GM10266 (cell line): ENCODE data around the gene L3MBTL4.

Experiments used
- DNase-seq: peaks from one replicate; pipeline ENCODE4 v3.0.0; 2012; ENCODE audit errors: extremely low spot score
- CTCF ChIP-seq: IDR thresholded peaks from 2 replicates; pipeline ENCODE4 v1.5.1; 2012; ENCODE audit warnings: mild to moderate bottlenecking, low read depth; ENCODE audit not compliant: control insufficient read depth, insufficient read depth; ENCODE audit errors: missing control alignments

Gene L3MBTL4

DNA sequence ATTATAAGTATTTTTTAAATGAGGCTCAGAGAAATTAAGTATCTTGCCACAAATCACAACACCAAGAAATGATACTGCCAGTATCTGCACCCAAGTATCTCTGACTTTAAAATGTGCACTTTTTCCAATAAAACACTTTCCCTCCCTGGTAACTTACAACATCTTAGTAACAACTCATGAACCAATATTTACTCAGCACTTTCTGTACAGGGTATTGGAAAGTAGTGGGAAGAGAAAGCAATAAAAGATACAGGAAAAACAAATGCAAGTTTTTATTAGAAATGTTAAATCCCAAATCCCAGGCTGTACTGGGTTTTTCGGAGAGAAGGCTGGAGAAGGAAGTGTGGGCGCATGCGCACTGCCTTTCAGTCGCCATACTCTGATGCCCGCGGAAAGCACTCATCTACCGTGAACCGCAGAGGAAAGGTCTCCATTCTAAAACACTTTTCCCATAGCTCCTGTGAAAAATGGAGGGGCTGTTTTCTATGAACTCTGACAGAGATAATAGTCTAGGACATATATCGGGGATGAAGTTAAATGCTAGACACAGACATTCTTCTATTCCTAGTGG is 52.1 kb downstream of the L3MBTL4 start:
- no peak for DNase-seq
- no peak for TF ChIP-seq CTCF

DNA sequence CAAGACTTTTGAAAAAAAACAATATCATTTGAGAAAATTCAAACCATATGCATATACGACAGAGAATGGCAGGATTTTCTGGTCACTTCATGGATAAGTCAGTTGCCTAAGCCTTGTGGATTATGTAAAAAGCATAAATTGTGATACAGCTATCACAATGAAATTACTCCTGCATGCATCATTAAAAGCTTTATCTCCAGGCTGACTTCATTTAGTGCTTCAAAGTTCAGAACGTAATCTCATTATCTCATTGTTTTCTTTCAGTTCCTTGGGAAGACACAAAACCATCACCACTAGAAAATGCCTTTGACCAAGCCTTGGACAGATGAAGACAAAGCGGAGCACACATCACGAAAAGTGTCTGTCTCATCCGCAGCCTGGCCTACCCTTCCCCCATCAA is 57.0 kb downstream of the L3MBTL4 start:
- TF ChIP-seq CTCF, result no peak
- no peak for DNase-seq

- DNase-seq, result no peak
- no peak for TF ChIP-seq CTCF
These were observed 58.7 kb downstream of the L3MBTL4 start for GRCh38 chr18:6355789-6356589.

DNA sequence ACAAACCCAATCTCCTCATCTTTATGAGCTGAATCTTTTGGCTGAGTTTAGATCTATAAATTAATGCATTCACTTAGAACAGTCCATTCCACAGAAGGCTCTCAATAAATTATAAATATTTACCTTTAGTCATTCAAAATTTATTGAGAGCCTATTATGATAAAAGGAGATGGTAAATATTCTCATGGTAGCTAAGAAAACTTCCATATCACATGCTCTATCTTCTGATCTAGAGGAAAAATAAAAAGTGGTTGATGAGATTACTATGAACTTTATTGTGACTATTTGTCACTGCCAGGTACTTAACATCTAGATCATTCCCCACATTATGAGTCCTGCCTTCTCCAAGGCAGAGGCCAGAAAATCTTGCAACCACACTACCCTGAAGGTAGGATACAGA is 62.4 kb downstream of the L3MBTL4 start:
- DNase-seq, result no peak
- no peak for TF ChIP-seq CTCF

DNA sequence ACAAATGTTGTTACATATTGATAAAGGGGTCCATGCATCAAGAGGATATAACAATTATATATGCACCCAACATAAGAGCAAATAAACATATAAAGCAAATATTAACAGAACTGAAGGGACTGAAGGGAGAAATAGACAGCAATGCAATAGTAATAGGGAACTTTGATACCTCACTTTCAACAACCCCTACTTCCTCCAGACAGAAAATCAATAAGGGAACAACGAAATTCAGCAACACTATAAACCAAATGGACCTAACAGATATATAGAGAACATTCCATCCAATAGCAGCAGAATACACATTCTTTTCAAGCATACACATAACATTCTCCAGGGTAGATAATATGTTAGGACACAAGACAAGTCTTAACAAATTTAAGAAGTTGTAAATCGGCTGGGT is 71.7 kb downstream of the L3MBTL4 start:
- TF ChIP-seq CTCF, result no peak
- DNase-seq, result no peak

DNA sequence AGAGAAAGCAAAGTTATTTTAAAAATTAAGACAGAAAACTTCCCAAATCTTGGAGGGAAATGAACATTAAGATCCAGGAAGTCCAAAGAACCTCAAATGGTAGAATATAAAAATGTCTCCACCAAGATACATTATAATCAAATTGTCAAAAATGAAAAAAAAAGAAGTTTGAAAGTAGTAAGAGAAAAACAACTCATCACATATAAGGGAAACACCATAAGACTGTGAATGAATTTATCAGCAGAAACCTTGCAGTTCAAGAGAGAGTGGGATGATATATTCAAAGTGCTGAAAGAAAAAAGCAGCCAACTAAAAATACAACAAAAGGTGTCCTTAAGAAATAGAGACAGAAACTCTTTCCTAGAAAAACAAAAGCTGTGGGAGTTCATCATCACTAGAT is 73.0 kb downstream of the L3MBTL4 start:
- no peak for DNase-seq
- no peak for TF ChIP-seq CTCF

GRCh38 chr18:6341303-6341702 is 73.4 kb downstream of the L3MBTL4 start:
- DNase-seq, result no peak
- no peak for TF ChIP-seq CTCF
